Measurements from ENCODE around the gene KIAA1671.

The KIAA1671 gene

GRCh38 chr22:24982301-24983056 is 30.0 kb downstream of the KIAA1671 start:
- DNase-seq: no peak

GRCh38 chr22:24983151-24983550 is 30.6 kb downstream of the KIAA1671 start:
- DNase-seq: no peak

- no peak for DNase-seq
Observed at GRCh38 chr22:24984122-24984521, 31.6 kb downstream of the KIAA1671 start.

GRCh38 chr22:24985826-24986214 is 33.3 kb downstream of the KIAA1671 start:
- DNase-seq: no peak

- DNase-seq: no peak
Observed at GRCh38 chr22:24986816-24987215, 34.3 kb downstream of the KIAA1671 start.

- no peak for DNase-seq
Observed at GRCh38 chr22:24989135-24989534, 36.6 kb downstream of the KIAA1671 start.

- no peak for DNase-seq
Observed at GRCh38 chr22:24989541-24989951, 37.0 kb downstream of the KIAA1671 start.

GRCh38 chr22:24990344-24990905 is 37.9 kb downstream of the KIAA1671 start:
- no peak for DNase-seq

- DNase-seq: no peak
Observed at GRCh38 chr22:24992946-24993345, 40.4 kb downstream of the KIAA1671 start.

- DNase-seq: no peak
Observed at GRCh38 chr22:24994070-24994763, 41.7 kb downstream of the KIAA1671 start.

- DNase-seq: no peak
Observed at GRCh38 chr22:24995649-24996180, 43.2 kb downstream of the KIAA1671 start.

GRCh38 chr22:24996420-24996952 is 44.0 kb downstream of the KIAA1671 start:
- no peak for DNase-seq

- DNase-seq: no peak
Observed at GRCh38 chr22:24997023-24997422, 44.5 kb downstream of the KIAA1671 start.

GRCh38 chr22:25000686-25001085 is 48.2 kb downstream of the KIAA1671 start:
- no peak for DNase-seq

GRCh38 chr22:25002241-25002985 is 49.9 kb downstream of the KIAA1671 start:
- DNase-seq: no peak

GRCh38 chr22:25006354-25006753 is 53.8 kb downstream of the KIAA1671 start:
- DNase-seq: no peak

- no peak for DNase-seq
Observed at GRCh38 chr22:25007444-25008106, 55.1 kb downstream of the KIAA1671 start.

- DNase-seq: no peak
Observed at GRCh38 chr22:25008666-25009065, 56.1 kb downstream of the KIAA1671 start.

- no peak for DNase-seq
Observed at GRCh38 chr22:25012741-25013143, 60.2 kb downstream of the KIAA1671 start.

GRCh38 chr22:25013607-25014006 is 61.1 kb downstream of the KIAA1671 start:
- DNase-seq: no peak

GRCh38 chr22:25014896-25015755 is 62.6 kb downstream of the KIAA1671 start:
- no peak for DNase-seq
